Mammary epithelial cell (primary cell): ENCODE results near the gene KANTR.

Experiments used
- CTCF ChIP-seq, 2 donors: IDR thresholded peaks in 1 of 2; conservative IDR thresholded peaks in 1 of 2; 2 replicates each; pipeline ENCODE4 v1.5.1; 2011 to 2012; ENCODE audit warnings: inconsistent platforms in 2 of 2, low read length in 2 of 2, mild to moderate bottlenecking in 2 of 2, control low read depth in 1 of 2, low read depth in 1 of 2; ENCODE audit not compliant: insufficient read depth in 1 of 2; ENCODE audit errors: extremely low read depth in 1 of 2
- EZH2 ChIP-seq: IDR thresholded peaks from 2 replicates; pipeline ENCODE4 v1.6.1; 2012; ENCODE audit warnings: low read length, inconsistent platforms, borderline replicate concordance

GRCh38 chrX:53044995-53045394 lies 48.9 kb upstream of the KANTR start:
- TF ChIP-seq EZH2 (no peak), CTCF (conservative IDR thresholded peaks at IDR 0.05 in 1 of 2, IDR thresholded peaks at IDR 0.05 in 1 of 2; ENCODE audit: extremely low read depth in 1 of 2, insufficient read depth in 1 of 2, low read depth in 1 of 2, low read length in 2 of 2) (no peak)
